GM12873 (cell line): ENCODE measurements around the gene EPHB2.

Source experiments
- CTCF ChIP-seq: IDR thresholded peaks from 2 replicates; pipeline ENCODE4 v1.5.1; 2012; ENCODE audit warnings: low read depth, mild to moderate bottlenecking, moderate library complexity, low read length, control low read depth; ENCODE audit not compliant: insufficient read depth; ENCODE audit errors: missing control alignments

The EPHB2 gene

GRCh38 chr1:22906968-22907367 lies 196.3 kb downstream of the EPHB2 start:
- no peak for TF ChIP-seq CTCF

DNA sequence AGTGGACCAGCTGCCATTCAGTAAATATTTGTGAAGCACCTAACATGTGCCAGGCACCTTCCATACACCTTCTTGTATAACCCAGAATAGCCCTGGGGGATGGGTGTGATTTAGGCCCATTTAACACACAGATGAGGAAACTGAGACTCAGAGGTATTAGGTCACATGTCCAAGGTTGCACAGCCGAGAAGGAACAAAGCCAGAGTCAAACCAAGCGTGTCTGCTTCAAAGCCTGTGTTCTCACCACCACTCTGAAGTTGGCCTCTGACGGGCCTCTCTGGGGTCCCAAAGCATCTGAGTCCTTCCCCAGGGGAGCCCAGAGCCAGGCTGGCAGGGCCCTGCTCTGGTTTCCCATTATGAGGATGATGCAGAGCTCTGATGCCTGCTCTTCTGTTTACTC lies 196.9 kb downstream of the EPHB2 start:
- no peak for TF ChIP-seq CTCF

DNA sequence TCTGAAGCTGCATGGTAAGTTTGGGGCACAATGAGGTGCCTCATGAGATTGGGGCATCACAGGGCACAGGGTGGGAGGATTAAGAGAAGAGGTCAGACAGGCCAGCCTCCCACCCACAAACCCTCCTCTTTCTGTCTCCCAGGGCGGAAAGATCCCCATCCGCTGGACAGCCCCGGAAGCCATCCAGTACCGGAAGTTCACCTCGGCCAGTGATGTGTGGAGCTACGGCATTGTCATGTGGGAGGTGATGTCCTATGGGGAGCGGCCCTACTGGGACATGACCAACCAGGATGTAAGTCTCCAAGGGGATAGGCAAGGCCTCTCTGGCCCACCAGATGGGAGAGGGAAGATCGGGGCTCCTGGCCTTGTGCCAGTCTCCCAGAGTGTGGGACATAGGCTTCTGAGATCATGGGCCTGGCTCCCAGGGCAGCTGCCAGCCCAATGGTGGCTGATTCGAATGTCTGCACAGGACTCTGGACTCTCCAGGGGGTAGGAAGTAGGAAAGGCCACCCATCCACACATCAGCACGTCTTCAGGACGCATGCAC lies 198.3 kb downstream of the EPHB2 start:
- TF ChIP-seq CTCF = no peak

DNA sequence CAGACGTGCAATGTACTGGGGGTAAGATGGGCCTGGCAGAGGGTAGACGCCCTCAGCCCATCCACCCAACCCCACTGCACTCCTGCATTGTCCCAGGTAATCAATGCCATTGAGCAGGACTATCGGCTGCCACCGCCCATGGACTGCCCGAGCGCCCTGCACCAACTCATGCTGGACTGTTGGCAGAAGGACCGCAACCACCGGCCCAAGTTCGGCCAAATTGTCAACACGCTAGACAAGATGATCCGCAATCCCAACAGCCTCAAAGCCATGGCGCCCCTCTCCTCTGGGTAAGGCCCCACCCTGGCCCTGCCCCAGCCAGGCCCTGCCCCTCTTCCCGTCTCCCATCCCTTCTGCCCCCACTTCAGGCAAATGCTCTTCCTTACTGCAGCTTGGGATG lies 199.6 kb downstream of the EPHB2 start:
- TF ChIP-seq CTCF = no peak

DNA sequence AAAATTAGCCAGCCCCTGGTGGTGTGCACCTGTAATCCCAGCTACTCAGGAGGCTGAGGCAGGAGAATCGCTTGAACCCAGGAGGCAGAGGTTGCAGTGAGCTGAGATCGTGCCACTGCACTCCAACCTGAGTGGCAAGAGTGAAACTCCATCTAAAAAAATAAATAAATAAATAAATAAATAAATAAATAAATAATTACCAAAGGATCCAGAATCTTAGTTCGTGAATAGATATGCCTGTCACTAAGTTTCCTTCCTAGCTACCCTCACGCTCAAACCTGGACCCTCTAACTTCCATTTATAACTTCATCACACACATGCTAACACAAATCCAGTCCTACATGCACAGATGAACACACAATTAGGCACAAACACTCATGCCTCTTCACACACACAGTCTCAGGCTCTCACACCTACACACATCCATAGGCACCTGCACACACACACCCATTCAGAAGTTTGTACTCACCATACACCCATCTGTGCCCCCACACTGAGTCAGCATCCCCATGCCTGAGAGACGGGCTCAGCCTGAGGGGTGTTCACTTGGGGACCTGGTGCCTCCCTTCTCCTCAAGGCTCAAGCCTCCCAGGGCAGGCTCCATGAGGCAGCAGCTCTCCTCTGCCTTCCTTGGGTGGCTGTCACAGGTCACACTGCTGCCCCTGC lies 200.5 kb downstream of the EPHB2 start:
- TF ChIP-seq CTCF = no peak

DNA sequence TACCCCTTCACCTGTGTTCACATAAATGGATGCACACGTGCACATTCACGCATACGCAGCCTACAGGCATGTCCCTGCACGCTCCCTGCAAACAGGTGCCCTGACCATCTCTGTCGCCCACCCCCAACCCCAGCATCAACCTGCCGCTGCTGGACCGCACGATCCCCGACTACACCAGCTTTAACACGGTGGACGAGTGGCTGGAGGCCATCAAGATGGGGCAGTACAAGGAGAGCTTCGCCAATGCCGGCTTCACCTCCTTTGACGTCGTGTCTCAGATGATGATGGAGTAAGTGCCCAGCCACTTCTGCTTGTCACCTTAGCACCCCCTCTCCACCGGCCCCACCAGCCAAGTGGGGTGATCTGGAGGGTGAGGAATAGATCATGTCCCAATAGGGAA lies 201.7 kb downstream of the EPHB2 start:
- TF ChIP-seq CTCF = no peak

DNA sequence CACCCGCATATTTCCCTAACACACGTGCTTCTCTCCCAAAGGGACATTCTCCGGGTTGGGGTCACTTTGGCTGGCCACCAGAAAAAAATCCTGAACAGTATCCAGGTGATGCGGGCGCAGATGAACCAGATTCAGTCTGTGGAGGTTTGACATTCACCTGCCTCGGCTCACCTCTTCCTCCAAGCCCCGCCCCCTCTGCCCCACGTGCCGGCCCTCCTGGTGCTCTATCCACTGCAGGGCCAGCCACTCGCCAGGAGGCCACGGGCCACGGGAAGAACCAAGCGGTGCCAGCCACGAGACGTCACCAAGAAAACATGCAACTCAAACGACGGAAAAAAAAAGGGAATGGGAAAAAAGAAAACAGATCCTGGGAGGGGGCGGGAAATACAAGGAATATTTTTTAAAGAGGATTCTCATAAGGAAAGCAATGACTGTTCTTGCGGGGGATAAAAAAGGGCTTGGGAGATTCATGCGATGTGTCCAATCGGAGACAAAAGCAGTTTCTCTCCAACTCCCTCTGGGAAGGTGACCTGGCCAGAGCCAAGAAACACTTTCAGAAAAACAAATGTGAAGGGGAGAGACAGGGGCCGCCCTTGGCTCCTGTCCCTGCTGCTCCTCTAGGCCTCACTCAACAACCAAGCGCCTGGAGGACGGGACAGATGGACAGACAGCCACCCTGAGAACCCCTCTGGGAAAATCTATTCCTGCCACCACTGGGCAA lies 202.9 kb downstream of the EPHB2 start:
- TF ChIP-seq CTCF = no peak
